ENCODE data around the gene RNF123. TPM values are rescaled to one million over a fixed set of nuclear protein-coding genes. Genes with fewer than 3 reads are reported as not detected.

Gene RNF123
- total RNA-seq, 3 donors from 2014 or later (not counting 1 experiment from before 2014, with no cell fraction given) = 48.5 to 58.7 (median 55.6) TPM

Other genes with a start within 250 kb of the RNF123 start
- 10 to 100 TPM in 2 of 3 donors, 1 to 10 TPM in 1; 9.6 to 22.4 (median 20.6) TPM for gene DAG1, start 219.3 kb upstream of the RNF123 start, total RNA-seq
- gene BSN, start 135.1 kb upstream of the RNF123 start, total RNA-seq = under 1 TPM; 0.33 to 0.41 (median 0.35) TPM
- gene APEH, start 15.2 kb upstream of the RNF123 start, total RNA-seq = 10 to 100 TPM; 62.8 to 95.7 (median 77.5) TPM
- gene MST1, start 83 bp upstream of the RNF123 start, total RNA-seq = 10 to 100 TPM in 2 of 3 donors, 1 to 10 TPM in 1; 9.5 to 19.1 (median 15.2) TPM
- gene AMIGO3, start 30.1 kb downstream of the RNF123 start, total RNA-seq = 1 to 10 TPM in 2 of 3 donors, not detected in 1; 1.3 to 1.9 TPM
- 10 to 100 TPM; 24.1 to 28.9 (median 27.5) TPM for gene GMPPB, start 34.4 kb downstream of the RNF123 start, total RNA-seq
- gene IP6K1, start 97.0 kb downstream of the RNF123 start, total RNA-seq = 10 to 100 TPM; 53.7 to 68.7 (median 57.9) TPM
- under 1 TPM in 1 of 3 donors, not detected in 2; 0.30 TPM for gene CDHR4, start 110.3 kb downstream of the RNF123 start, total RNA-seq
- gene INKA1, start 113.7 kb downstream of the RNF123 start, total RNA-seq = under 1 TPM in 2 of 3 donors, not detected in 1; 0.52 to 0.83 TPM
- gene UBA7, start 124.4 kb downstream of the RNF123 start, total RNA-seq = 100 to 1,000 TPM; 283 to 358 (median 336) TPM
- gene TRAIP, start 167.0 kb downstream of the RNF123 start, total RNA-seq = 1 to 10 TPM; 3.3 to 6.2 (median 4.0) TPM
- not detected for gene CAMKV, start 180.3 kb downstream of the RNF123 start, total RNA-seq
- 1 to 10 TPM; 1.6 to 3.4 (median 2.2) TPM for gene MST1R, start 214.3 kb downstream of the RNF123 start, total RNA-seq
- gene MON1A, start 240.3 kb downstream of the RNF123 start, total RNA-seq = 1 to 10 TPM; 3.7 to 8.1 (median 7.9) TPM